HG02588 (cell line): ENCODE measurements around the gene TTLL10.
"Not testable (repeated sequence)": the region's sequence is repeated elsewhere in the genome, so short reads cannot be mapped to it uniquely, and the experiment has no call there.

Experiments used
- ATAC-seq: cut with Tn5 transposase; IDR thresholded peaks from one replicate; pipeline ENCODE4 v1.9.1; 2021; ENCODE audit warnings: mild to moderate bottlenecking, moderate library complexity; ENCODE audit not compliant: unreplicated experiment

The TTLL10 gene

DNA sequence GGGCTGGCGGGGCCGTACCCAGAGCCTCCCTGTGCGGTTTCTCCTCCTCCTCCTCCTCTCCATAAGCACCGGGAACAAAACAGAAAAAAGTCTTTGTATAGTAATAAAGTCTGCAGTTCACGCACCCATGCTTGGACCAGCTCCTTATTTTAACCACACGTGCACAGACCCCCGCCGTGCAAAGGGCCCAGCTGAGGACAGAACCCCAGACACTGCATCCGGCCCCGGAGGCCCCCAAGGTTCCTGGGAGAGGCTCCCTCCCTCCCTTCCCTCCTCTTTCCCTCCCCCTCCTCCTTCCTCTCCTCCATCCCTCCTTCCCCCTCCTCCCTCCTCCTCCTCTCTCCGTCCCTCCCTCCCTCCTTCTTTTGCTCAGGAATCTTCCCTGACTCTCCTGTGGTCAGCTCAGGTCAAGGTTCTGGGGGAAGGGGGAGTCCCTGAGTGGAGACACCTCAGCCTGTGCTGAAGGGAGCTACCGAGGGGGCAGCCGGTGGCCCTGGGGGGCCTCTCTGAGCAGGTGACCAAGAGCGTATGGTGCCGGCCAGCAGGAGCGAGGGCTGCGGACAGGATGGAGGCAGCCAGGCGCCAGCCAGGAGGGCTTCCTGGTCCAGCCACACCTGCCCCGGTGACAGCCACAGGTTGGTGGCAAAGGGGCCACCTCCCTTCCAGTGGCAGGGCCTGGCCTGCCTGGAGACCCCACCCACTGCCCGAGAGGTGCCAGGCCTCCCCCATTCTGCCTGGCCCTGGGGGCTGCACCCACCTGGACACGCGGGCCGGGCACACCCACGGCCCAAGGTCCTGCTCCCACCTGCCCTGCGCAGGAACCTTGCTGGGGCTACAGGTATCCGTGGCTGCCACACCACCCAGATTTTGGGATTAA, 3.2 kb upstream of the TTLL10 start:
- no peak for ATAC-seq

GRCh38 chr1:1171161-1171545, 2.5 kb upstream of the TTLL10 start:
- no peak for ATAC-seq

GRCh38 chr1:1171546-1172340, 1.9 kb upstream of the TTLL10 start:
- no peak for ATAC-seq

- ATAC-seq = no peak
Measured at GRCh38 chr1:1173061-1173792, 453 bp upstream of the TTLL10 start.

- ATAC-seq = no peak
Measured at GRCh38 chr1:1175221-1176062, 1.8 kb downstream of the TTLL10 start.

GRCh38 chr1:1176063-1176761, 2.5 kb downstream of the TTLL10 start:
- not testable (repeated sequence) for ATAC-seq

DNA sequence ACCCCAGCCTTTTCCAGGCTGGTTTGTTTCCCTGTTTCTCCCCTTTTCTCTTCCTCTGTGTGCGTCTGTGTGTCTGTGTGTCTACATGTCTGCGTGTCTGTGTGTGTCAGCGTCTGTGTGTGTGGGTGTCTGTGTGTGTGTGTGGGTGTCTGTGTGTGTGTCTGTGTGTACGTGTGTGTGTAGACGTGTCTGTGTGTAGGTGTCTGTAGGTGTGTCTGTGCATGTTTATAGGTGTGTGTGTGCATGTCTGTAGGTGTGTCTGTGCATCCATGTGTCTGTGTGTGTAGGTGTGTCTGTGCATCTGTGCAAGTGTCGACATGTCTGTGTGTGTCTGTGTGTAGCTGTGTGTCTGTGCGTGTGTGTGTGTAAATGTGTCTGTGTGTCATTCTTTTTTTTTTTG, 3.3 kb downstream of the TTLL10 start:
- ATAC-seq = no peak

DNA sequence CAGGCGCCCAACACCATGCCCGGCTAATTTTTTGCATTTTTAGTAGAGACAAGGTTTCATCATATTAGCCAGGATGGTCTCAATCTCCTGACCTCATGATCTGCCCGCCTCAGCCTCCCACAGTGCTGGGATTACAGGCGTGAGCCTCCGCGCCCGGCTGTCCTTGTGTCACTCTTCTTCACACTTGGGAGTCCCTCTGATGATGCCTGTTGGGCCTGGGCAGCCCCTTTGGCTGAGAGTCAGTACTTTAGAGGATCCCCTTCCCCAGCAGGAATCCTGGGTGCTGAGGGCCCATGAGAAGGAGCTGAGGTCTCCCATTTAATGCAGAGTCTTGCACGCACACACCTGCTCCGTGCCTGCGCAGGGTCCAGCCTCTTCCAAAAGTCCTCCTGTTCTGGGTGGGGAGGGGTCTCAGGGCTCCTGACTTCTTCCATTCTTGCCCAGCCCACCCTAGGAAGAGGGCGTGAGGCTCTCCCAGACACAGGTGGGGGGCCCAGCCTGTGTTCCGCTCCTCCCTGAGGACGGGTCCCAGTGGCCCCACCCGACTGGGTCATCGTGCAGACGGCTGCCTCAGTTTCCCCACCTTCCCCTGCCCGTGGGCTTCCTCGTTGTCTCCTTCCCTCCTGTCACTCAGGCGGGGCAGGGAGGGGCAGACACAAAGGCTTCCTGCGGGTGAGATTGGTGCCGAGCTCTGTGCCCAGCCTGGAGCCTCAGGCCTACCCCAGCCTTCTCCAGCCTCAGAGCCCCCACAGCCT, 3.9 kb downstream of the TTLL10 start:
- ATAC-seq = no peak

DNA sequence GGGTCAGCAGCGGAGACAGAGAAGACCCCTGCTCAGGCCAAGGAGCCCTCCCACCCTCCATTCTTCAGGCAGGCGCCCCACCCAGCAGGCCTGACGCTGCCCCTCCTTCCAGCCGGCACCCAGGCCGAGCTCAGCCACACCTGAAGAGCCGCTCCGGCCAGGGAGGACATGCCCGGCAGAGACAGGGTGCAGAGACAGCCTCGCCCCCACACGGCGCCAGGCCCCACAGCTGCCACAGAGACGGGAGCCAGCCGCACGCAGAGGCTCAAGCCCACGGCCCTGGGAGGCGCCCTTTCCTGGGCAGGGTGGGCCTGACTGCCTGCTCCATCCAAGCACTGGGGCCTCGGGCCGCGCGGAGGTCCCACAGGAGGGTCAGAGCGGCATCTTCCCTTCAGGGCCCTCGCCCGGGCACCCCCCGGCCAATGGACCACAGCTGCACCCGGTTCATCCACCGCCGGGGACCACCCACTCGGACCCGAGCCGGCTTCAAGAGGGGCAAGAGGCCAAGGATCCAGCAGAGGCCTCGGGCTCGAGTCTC, 5.2 kb downstream of the TTLL10 start:
- ATAC-seq = no peak

GRCh38 chr1:1179346-1179982, 5.8 kb downstream of the TTLL10 start:
- ATAC-seq = no peak

- no peak for ATAC-seq
Measured at GRCh38 chr1:1179983-1180861, 6.5 kb downstream of the TTLL10 start.

GRCh38 chr1:1181129-1181937, 7.7 kb downstream of the TTLL10 start:
- no peak for ATAC-seq

GRCh38 chr1:1181938-1182410, 8.3 kb downstream of the TTLL10 start:
- ATAC-seq = no peak

GRCh38 chr1:1182491-1183220, 9.0 kb downstream of the TTLL10 start:
- ATAC-seq = no peak

DNA sequence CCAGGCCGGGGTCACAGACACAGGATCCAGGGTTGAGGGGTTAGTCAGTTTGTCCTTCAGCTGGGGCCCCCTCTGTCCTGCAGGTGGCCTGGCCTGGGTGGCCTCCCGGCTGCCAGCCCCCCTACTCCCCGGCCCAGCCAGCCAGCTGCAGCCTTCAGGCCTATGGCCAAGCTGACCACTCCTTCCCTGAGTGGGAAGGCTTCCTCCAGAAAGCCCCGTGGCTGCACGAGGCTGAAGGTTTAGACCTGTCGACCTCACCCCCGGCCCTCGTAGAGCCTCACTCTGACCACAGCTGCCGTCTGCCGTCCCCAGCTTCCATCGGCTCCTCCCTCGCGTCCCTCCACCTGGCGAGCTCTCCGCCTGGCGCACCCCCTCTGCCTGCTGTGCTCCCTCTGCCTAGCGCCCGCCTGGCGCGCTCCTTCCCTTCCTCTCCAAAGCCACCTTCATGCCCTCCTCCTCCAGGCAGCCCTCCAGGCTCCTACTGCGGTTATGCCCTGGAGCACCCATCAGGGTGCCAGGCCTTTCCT, 9.6 kb downstream of the TTLL10 start:
- ATAC-seq = no peak
